ENCODE results near the gene GPR31.

The GPR31 gene

DNA sequence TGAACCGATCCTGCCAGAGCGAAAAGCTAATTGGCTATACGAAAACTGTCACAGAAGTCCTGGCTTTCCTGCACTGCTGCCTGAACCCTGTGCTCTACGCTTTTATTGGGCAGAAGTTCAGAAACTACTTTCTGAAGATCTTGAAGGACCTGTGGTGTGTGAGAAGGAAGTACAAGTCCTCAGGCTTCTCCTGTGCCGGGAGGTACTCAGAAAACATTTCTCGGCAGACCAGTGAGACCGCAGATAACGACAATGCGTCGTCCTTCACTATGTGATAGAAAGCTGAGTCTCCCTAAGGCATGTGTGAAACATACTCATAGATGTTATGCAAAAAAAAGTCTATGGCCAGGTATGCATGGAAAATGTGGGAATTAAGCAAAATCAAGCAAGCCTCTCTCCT, 20.7 kb downstream of the GPR31 start:
- DNase-seq = no peak

DNA sequence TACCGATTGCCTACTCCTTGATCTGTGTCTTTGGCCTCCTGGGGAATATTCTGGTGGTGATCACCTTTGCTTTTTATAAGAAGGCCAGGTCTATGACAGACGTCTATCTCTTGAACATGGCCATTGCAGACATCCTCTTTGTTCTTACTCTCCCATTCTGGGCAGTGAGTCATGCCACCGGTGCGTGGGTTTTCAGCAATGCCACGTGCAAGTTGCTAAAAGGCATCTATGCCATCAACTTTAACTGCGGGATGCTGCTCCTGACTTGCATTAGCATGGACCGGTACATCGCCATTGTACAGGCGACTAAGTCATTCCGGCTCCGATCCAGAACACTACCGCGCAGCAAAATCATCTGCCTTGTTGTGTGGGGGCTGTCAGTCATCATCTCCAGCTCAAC, 21.4 kb downstream of the GPR31 start:
- DNase-seq = no peak

DNA sequence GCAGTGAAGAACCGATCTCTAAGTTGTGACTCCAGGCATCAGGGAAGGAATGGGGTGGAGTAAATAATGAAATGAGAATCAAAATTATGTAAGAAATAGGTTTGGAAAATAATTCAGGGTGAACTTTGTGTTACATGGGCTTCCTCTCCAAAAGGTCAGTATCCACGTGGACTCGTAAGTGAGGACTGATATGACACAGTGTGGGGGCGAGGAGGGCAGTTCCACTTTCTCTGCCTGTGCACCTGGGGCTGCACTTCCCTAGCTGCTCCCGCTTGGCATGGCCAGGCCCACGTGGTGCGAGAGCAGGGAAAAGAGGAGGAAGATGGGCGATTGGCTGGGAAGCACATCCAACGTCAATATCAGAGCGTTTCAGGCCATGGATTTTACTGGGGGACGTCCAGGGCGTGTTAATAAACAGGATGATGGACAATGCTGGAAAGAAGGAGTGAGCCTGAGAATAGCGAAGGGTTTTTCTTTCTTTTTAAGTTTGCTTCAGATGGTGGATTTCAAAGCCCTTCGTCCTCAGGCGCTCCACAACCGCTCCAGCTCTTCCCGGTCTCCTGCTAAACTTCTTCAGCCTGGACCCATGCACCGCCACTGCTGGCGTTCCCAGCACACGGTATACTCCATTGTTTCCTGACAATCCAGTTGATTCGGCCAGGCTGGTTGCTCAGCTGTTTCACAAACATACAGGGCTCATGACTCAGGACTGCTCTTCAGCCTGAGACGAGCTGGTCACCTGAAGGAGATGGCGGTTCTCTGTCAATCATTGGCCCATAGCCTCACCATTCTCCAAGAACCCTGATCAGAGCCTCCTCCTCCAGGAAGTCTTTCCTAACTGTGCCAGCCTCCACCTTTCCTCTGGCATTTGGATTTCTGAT, 23.1 kb downstream of the GPR31 start:
- no peak for DNase-seq

DNA sequence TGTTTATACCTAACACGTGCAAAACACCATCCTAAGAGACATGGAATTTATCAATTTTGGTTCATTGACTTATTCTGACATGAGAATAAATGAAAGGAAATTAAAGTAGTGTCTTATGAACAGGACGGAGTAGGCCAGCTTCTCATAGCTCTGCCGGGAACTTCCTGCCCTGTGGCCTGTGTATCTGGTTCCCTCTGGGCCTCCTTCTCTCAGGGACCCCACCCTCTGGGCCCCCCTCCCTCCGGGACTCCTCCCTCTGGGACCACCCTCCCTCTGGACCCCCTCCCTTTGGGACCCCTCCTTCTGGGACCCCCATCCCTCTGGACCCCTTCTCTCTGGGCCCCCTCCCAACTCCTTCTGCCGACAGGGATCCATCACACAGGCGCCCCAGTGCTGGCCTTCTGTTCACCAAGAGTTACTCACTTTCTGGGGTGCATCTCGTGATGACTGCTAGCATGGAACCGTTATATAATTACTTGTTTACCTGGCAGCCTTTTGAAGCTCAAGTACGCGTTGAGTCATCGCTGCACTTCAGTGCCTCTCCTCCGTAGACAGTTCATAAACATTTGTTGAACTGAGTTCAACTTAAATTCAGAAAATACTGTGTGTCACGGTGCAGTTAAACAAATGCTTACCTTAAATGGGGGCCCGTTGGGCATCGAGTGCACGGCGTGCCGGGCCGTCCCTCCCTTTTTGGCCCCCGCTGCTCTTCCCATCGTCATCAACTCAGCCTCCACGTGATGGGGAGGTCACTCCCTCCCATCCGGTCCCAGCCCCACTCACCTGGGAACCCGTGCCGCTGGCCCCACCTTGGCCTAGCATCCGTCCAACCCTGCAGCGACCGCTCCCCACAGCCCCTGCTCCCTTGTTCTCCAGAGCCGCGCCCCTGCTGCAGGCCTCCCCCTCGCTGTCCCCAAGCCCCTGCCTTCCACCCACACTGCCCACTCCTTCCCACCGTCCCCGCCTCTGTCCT, 26.8 kb downstream of the GPR31 start:
- DNase-seq = no peak

DNA sequence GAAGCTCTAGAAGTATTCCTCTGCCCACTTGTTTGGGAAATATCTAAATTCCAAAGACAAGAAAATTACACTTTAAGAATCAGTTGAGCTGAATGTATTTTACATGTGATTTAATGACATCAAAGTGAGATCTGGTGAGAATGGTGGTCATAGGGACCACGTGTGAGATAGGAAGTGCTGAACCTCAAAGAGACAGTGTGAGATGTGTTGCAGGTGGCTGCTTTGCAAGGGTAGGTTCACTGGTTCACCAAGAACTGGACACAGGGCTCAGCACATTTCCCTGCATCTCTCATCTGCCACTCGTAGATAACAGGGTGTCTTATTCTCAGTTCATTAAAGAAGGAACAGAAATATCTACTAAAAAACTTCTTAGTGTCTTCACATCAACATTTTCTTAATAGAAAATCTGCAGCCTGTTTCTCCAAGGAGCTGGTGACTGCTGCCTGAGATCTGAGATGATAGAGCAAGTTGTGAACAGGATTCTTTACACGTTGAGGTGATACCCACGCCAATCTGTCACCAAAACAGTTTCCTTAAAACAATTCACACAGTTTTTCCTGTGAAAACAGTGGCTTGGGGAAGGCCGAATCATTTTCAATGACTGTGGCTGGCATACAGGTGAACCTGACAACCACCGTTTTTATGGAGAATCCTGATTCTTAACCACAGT, 27.6 kb downstream of the GPR31 start:
- no peak for DNase-seq

DNA sequence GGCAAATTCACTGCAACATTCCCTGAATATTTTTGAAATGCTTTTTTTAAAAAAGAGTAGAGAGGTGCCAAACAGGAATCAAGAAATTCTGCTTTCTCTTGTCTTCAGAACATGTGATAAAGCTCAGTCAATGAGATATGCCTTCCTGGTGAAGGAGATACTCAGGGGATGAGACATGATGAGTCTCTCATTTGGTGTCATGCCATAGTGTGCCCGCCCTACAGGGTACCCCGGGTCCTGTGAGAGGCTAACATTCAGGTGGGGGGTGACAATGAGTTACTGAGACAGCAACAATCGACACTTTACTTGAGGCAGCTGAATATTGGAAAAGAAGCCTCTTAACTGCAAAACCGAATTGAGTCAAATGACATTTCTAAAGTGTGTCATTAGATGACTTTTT, 28.2 kb downstream of the GPR31 start:
- no peak for DNase-seq

DNA sequence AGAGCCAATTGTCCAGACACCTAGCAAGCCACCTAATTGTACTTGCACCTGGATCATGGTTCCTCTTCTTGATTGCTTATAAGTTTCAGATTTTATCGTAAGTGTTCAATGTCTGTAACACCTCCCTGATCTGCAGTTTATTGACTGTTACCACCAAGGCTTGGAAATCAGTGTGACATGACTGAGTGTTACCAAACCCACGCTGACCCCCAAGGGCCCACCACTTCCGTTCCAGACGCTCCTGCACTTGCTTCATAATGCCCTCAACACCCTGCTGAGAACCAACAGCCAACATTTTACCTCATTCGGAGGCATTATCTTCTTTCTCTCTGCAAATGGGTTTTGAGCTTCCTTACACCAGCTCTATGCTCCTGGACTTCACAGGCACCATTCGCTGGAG, 28.6 kb downstream of the GPR31 start:
- DNase-seq = no peak

DNA sequence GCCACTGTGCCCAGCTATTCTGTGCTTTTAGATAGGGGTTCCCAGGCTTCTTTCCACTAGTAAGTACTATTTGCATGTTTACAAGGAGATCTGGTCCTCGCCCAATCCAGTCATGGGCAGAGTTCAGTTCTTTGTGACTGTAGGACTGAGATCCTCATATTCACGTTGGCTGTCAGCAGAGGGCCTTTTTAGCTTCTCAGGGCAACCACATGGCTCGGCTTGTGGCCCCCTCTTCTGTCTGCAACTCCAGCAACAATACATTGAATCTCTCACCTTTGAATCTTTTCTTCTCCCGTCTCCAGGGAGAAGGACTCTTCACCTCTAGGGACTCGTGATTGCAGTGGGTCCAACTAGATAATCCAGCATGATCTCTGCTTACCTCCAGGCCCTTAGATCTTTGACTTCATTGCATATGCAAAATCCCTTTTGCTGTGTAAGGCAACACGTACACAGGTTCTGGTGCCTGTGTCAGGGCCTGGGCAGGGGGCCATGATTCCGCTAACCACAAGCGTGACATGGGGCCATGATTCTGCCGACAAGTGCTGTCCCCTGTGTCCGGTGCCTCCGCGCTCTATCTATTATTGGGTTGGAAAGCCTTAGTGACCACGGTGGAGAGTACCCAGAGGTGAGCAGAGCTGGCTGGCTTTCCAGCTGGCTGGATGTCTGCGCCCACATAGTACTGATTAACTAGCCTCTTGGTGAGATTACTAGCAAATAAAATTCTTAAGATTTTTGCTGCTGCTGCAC, 29.8 kb downstream of the GPR31 start:
- DNase-seq = no peak

DNA sequence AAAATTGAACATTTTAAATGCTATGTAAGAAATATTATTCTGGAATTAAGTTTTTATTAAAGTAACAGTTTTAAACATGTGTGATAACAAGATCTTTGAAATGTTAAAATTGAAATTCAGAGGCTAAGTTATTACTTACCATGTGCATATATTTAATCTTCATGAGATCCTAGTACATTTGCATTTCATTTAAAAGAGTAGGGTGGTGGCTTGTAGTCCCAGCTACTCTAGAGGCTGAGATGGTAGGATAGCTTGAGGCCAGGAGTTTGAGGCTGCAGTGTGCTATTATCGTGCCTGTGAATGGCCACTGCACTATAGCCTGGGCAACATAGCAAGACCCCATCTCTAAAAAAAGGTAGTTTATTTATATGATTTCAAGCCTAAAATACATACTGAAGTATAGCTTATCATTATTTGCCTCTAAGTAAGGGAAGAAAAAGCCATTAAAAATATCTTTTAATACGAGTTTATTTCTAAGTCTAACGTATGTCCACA, 31.9 kb downstream of the GPR31 start:
- no peak for DNase-seq

DNA sequence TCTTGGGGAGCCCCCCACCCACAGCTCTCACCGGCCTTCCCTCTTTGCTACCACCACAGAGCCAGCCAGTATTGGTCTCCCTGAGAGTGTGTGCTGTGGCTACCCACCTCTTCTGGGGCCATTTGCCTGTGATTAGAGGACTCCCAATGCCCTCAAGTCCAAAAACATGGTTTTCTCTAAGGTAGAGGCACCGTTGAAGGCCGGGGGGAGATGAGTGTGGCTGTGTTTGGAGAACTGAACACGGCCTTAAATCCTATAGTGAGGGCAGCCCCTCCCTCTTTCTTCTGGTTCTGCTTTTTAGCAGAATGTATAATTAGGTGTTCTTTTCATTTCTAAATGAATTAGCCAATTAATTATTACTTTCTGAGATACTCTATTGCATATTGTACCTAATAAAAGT, 32.4 kb downstream of the GPR31 start:
- no peak for DNase-seq

DNA sequence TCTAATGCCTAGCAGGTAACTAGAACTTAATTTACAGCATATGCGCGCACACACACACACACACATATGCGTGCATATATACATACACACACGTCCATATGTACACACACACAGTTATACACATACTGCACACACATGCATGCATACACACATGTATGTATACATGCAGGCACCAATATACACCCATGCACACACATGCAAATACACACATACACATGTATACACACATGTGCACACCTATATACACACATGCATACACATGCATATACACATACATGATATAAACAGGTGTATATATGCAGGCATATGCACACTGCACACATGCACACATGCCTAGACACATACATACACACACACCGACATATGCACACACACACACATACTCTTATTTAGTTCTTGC, 33.0 kb downstream of the GPR31 start:
- no peak for DNase-seq

DNA sequence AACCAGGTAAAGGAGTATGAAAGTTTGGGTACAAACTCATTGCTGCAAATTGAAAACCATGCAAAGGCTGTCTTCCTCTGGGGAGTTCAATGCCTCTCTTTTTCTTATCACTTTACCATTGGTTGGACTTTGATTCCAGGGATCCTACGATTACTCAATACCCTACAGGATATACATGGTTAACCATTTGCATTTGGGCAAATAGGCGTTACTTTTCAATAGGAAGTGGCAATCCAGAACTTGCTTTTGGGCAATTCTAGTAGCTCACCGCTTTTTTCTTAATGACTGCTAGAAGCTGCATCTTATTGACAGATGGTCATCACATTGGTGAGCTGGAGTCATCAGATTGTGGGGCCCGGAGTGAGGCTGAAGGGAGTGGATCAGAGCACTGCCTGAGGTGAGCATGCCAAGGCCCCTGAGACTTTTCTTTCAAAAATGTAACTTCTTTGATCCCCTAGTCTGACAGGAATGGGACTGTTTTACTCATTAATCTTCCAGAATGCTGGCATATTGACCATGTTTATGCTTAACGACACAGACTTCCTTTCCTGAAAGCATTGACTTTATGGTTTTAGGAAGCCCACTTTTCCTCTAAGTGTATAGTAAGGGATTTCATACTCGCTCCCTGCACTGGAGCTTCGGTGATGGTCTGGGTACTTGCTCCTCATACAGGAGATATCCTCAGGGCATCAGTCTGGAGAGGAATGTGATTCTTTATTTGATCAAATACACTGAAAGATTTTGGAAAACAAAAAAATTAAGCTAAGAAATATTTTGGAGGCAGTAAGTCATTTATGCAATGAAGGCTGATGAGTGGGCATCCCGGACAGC, 34.7 kb downstream of the GPR31 start, which contains the start of gene CCR6:
TSS of gene CCR6 (plus strand) at position 270 of the 831 bp plus-strand sequence. CDS start 13,039 bp downstream, outside the sequence.
- DNase-seq = no peak

DNA sequence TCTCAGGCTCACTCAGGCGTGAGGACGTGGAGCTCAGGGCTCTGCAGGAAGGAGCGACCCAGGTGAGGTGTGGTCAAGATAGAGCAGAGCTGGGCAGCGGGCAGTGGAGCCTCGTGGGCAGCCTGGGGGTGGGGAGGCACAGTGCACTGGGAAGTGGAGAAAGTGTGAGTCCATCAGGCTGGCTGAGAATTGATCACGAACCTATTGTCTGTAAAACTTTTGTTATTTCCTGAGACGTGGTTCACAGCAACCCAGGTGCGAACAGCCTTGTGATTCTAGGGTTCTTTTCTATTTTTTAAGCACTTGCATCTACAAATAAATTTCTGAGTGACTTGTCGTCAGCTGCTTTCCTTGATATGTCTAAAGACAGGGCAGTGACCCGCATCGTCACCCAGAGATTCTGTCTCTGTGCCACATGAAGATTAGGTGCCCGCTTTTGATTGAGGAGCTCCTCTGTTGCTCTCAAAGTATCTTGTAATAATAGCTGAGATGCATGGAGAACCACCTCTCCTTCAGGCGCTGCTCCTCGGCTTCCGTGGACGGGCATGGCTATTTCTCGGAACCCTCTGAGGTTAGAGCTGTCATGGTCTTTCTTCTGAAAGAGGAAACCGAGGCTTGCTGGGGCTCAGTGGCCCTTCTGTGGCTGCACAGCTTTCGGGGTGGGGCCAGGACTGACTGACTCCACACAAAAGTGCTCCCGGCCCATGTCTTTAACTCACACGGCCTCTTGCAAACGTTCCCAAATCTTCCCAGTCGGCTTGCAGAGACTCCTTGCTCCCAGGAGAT, 35.5 kb downstream of the GPR31 start:
- peak in 1 of 2 donors; percentile 39 for DNase-seq

DNA sequence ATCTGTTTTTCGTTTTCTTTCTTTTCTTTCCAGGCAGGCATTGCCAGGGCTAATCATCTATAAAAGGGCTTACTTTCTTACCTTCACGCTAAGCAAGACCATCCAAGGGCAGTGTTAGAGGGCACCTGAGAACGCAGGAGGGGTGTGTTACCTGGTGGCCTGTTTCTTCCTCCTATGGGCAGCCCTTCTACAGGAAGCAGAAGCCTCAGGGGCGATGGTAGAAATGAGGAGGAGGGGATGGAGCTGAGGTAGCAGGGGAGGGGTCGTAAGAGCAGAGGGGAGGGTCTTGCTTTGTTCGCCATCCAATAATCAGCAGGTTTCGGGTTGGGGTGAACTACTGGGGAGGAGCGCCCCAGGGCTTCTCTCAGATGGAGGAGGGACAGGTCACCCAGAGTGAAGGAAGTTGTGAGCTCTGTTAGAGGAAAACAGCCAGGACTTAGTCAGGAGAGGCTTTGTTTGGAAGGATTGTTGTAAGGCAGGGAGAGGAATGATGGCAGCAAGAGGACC, 36.4 kb downstream of the GPR31 start:
- no peak for DNase-seq

DNA sequence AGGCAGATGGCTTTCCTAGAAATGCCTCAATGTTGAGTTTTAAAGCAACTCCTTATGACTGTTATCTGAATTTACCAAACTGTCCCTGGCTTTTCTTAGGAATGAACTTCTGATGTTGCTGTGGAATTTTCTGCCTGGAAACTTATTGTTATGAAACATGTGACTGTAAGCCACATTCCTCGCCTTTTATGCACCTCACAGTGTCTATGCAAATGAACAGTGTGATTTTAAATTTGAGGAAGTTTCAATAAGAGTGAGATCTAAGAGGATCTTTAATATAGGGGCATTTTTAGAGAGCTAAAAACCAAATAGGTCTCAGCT, 37.2 kb downstream of the GPR31 start:
- no peak for DNase-seq

DNA sequence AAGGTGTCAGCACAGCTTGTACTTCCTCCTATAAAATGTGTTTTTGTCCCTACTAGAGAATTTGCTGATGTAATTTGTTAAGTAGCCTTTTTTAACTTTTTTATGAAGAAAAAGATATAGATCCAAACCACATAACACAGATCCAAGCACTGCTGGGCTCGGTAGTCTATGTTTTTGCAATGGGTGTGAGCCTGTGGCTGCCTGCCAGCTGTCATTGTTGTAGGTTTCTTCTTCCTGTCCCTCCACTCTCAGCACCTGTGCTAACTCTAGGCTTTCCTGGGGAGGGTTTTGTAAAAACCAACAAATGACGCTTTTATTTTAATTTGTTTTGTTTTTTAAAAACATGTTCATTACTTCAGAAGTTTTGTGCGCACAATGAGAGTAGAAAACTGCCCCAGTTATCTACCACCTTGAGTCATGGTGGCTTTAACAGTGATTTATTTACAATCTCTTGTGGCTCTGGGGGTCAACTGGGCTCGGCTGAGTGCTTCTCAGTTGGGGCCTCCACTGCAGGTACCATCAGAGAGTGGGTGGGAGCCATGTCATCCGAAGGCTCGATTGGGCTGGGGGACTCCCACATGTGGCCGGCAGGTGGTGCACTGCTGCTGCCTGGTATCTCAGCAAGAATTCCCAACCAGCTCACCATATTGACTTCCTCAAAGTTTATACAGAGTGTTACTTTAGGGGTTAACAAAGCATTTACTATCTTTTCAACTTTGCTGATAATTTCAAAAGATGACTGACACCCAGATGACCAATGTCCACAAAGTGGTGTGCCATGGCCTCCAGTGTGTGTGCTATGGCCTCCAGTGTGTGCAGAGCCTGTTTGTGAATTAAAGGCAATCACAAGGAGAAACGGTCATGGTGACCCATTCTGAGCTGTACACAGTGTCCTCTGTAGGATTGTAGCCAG, 37.9 kb downstream of the GPR31 start:
- DNase-seq = peak; percentile 61 to 76

DNA sequence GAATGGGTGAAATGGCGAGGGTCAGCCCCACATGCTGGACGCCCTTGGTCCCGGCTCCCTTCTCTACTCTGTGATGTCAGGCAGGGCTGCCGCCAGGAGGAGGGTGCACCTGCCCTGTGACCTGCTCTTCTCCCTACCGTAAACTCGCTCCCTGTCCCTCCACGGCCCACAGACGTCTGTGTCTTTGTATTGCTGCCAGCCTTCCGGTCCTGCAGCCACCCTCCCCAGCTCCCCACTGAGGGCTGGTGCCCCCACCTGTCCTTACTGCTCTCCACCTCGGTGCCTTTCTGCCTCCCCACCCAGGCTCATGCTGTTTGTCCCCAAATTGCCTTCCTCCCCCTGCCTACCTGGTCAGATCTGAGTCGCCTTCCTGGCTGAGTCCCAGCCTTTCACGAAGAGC, 38.9 kb downstream of the GPR31 start:
- no peak for DNase-seq

DNA sequence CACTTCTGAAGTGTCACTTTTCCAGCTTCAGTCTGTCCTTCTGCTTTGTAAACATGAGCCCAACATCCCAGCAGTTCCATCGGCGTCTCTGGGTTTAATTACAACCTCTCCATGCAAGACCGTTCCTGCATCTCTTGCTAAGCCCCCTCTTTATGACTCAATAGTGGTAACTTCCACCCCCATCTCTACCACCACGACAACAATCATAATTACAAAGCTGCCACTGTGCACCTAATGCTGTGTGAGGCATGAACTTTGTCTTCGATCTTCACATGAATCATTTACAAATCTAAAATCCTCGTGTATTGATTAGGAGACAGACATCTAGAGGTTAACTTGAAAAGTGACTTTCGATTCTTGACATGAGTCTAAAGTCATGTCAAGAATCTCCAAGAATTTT, 39.8 kb downstream of the GPR31 start:
- no peak for DNase-seq

DNA sequence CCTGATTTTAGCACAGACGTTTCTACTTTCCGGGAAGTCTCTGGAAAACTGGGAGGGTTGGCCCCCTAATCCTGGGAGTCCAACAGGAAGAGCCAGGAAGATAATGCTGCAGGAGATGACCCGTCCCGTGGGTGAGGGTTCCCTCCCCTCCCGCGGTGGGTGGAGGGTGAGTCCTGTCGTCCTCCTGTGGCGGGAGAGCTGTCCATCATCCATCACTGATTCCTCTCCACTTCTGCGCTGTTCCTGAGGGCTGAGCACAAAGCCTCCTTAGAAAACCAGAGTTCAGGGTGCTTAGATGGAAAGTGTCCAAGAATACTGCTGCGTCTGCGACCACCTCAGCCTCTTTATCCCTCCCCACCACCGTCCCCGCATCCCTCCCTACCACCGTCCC, 40.9 kb downstream of the GPR31 start:
- DNase-seq = no peak

Data from CD4-positive, alpha-beta T cell treated with Interferon alpha-2 for 1 hour (primary cell).